Karpas-422 (cell line): ENCODE results near the gene PRPF18. TPM values are rescaled to one million over a fixed set of nuclear protein-coding genes. Genes with fewer than 3 reads are reported as not detected.
"Not testable (repeated sequence)": the region's sequence is repeated elsewhere in the genome, so short reads cannot be mapped to it uniquely, and the experiment has no call there.

Experiments
- DNase-seq: peaks from one replicate; pipeline ENCODE4 v3.0.0-alpha.2; 2015
- H2AFZ ChIP-seq: fragments of 200-600 bp; sonication (generic); 2 replicates; pipeline ENCODE4 v1.6.1; 2014; ENCODE audit warnings: antibody characterized with exemption, low read length, mixed read lengths
- H3K27ac ChIP-seq: fragments of 200-600 bp; sonication (generic); 2 replicates; pipeline ENCODE4 v1.5.1; 2014; ENCODE audit warnings: mild to moderate bottlenecking, low read length, moderate library complexity
- H3K27me3 ChIP-seq: fragments of 200-600 bp; sonication (generic); 2 replicates; pipeline ENCODE4 v1.6.1; 2014; ENCODE audit warnings: low read length, mixed read lengths
- H3K36me3 ChIP-seq: fragments of 200-600 bp; sonication (generic); 2 replicates; pipeline ENCODE4 v1.6.1; 2014; ENCODE audit warnings: low read length, mixed read lengths; ENCODE audit not compliant: insufficient read depth
- H3K4me1 ChIP-seq: fragments of 200-600 bp; sonication (generic); 2 replicates; pipeline ENCODE4 v1.6.1; 2014; ENCODE audit warnings: mild to moderate bottlenecking, low read length, mixed read lengths
- H3K4me2 ChIP-seq: fragments of 200-600 bp; sonication (generic); 2 replicates; pipeline ENCODE4 v1.6.1; 2014; ENCODE audit warnings: low read length, low read depth, mild to moderate bottlenecking; ENCODE audit not compliant: poor library complexity, severe bottlenecking
- H3K4me3 ChIP-seq: fragments of 200-600 bp; sonication (generic); 2 replicates; pipeline ENCODE4 v1.5.1; 2014; ENCODE audit warnings: mild to moderate bottlenecking, antibody characterized with exemption, low read length, mixed read lengths
- H3K79me2 ChIP-seq: fragments of 200-600 bp; sonication (generic); 2 replicates; pipeline ENCODE4 v1.6.1; 2014; ENCODE audit warnings: mild to moderate bottlenecking, low read length, mixed read lengths
- H3K9ac ChIP-seq: fragments of 200-600 bp; sonication (generic); 2 replicates; pipeline ENCODE4 v1.6.0; 2014; ENCODE audit warnings: low read length
- H3K9me2 ChIP-seq: fragments of 200-600 bp; sonication (generic), shearing (Covaris generic); replicated peaks from 2 replicates; pipeline ENCODE4 v1.6.0; 2014; ENCODE audit warnings: mild to moderate bottlenecking, low read length, moderate library complexity; ENCODE audit not compliant: insufficient read depth
- H3K9me3 ChIP-seq: fragments of 300-700, 200-600 bp; sonication (generic); 2 replicates; pipeline ENCODE4 v1.6.1; 2014; ENCODE audit warnings: low read length, mixed read lengths
- H4K20me1 ChIP-seq: fragments of 200-600 bp; sonication (generic); 2 replicates; pipeline ENCODE4 v1.6.1; 2014; ENCODE audit warnings: mild to moderate bottlenecking, antibody characterized with exemption, low read length, low read depth; ENCODE audit not compliant: insufficient read depth
- total RNA-seq: library from RNA; depleted of rRNA; stranded (reverse); fragments of >200 nt; shearing (Covaris generic); gene quantifications from 2 replicates; pipeline ENCODE4 v1.2.3, GENCODE V29; 2014; ENCODE audit warnings: low replicate concordance; rRNA removed

The PRPF18 gene, protein sequence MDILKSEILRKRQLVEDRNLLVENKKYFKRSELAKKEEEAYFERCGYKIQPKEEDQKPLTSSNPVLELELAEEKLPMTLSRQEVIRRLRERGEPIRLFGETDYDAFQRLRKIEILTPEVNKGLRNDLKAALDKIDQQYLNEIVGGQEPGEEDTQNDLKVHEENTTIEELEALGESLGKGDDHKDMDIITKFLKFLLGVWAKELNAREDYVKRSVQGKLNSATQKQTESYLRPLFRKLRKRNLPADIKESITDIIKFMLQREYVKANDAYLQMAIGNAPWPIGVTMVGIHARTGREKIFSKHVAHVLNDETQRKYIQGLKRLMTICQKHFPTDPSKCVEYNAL
- total RNA-seq: 22.7 and 23.2 TPM in 2 replicates

DNA sequence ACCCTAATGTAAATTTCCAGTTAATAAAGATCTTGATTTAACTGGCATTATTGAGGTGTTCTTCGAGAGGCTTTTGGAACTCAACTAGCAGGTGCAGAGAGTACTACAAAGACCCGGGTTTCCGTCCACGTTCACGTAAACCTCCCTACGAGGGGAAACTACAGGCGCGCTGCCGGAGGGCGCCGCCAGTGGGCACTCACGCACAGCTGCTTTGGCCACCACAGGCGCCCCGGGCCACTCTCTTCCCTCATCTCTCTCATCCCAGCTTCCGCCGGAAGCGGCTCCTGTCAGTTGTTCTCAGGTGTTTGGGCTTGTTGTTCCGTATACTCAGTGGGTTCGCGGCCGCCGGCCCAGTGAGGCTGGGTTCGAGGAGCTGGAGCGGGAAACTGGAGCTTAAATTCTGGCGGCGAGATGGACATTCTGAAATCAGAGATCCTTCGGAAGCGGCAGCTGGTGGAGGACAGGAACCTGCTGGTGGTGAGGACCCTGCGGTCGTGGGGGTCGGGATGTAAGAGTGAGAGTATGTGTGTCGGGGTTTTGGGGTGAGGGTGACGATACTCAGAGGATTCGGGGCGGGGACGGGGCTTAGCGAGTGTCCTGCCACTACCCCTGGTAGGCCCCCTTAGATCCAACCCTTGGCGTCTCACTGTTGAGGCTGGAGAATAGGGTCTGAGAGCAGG is at the start of gene PRPF18:
PRPF18 (plus strand) TSS at position 290 of the 680 bp plus-strand sequence; CDS start at position 412, 122 bp downstream.
- H3K4me3 ChIP-seq: peak within 1 kb of the TSS; percentile 100
- no peak within 1 kb of the TSS for H3K27ac ChIP-seq
- no peaks in the 10 kb centered on the region for H3K9me3 ChIP-seq
- H3K9me2 ChIP-seq: no peaks in the 10 kb centered on the region
- no peaks in the 10 kb centered on the region for H3K27me3 ChIP-seq
- peaks cover 44% of the 10 kb centered on the region for H3K79me2 ChIP-seq
- DNase-seq: peak; percentile 97
- peaks cover 26% of the 10 kb centered on the region for H3K4me1 ChIP-seq
- H3K4me2 ChIP-seq: peak within 1 kb of the TSS; percentile 98
- H3K36me3 ChIP-seq: no peaks in the 10 kb centered on the region
- peak within 1 kb of the TSS; percentile 94 for H3K9ac ChIP-seq
- peak within 1 kb of the TSS; percentile 96 for H2AFZ ChIP-seq
- peaks cover 8% of the 10 kb centered on the region; the same call in 1 of the 2 replicates for H4K20me1 ChIP-seq

DNA sequence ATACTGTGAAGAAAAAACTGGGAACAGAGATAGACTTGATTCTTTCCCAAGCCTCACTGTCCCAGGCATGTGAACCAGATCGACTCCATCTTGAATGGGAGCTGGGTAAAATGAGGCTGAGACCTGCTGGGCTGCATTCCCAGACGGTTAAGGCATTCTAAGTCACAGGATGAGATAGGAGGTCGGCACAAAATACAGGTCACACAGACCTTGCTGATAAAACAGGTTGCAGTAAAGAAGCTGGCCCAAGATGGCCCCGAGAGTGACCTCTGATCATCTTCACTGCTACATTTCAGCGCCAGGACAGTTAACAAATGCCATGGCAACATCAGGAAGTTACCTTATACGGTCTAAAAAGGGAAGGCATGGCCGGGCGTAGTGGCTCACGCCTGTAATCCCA is 48.8 kb upstream of the PRPF18 start:
- not testable (repeated sequence) for H3K9me3 ChIP-seq, H3K4me3 ChIP-seq, H3K27me3 ChIP-seq, H3K36me3 ChIP-seq, H3K79me2 ChIP-seq, H3K9ac ChIP-seq, H3K4me2 ChIP-seq, H3K27ac ChIP-seq, H3K9me2 ChIP-seq, H4K20me1 ChIP-seq, H2AFZ ChIP-seq, DNase-seq, H3K4me1 ChIP-seq

DNA sequence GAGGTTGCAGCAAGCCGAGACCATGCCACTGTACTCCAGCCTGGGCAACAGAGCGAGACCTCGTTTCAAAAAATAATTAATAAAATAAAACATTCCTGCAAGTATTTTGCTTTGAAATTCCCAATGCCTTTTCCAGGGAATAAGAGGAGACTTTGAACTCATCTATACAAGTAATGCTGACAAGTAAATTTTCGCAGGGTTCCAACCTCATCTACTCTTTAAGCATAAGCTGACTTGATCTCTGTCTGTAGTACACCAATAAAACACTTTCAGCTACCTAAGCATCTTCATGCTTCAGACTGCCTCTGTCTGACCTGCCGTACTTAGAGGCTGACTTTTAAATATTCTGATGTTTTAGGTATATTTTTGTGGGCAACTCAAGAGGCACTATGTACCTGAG is 44.2 kb upstream of the PRPF18 start:
- DNase-seq: no peak
- no peaks in the 10 kb centered on the region for H3K9me3 ChIP-seq
- no peaks in the 10 kb centered on the region for H3K4me1 ChIP-seq
- no peaks in the 10 kb centered on the region for H3K79me2 ChIP-seq
- no peak overlapping the region for H3K27ac ChIP-seq
- H2AFZ ChIP-seq: no peak overlapping the region
- H3K4me3 ChIP-seq: no peak overlapping the region
- H3K9ac ChIP-seq: no peak overlapping the region
- H4K20me1 ChIP-seq: no peaks in the 10 kb centered on the region
- H3K9me2 ChIP-seq: no peaks in the 10 kb centered on the region
- no peaks in the 10 kb centered on the region for H3K27me3 ChIP-seq
- H3K4me2 ChIP-seq: no peak overlapping the region
- H3K36me3 ChIP-seq: no peaks in the 10 kb centered on the region

DNA sequence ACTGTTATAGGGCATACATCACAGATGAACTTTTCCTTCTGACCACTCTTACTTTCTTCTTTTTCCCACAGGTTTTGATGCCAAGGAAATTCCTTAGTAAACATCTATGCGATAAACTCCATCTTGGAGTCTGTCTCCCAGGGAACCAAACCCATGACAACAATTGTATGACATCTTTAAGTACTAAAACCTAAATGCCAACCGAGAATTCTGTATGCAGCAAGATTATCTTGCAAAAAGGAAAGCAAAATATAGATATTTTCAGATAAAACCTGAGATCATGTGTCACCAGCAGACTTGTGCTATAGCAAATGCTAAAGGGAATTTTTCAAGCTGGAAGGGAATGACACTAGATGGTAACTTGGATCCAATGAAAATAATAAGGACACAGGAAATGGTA is 36.0 kb upstream of the PRPF18 start:
- Histone ChIP-seq H3K4me2 (no peak overlapping the region), H3K79me2 (no peaks in the 10 kb centered on the region), H4K20me1 (no peaks in the 10 kb centered on the region), H3K27ac (no peak overlapping the region), H3K27me3 (no peaks in the 10 kb centered on the region), H3K9ac (no peak overlapping the region), H3K36me3 (no peaks in the 10 kb centered on the region), H3K9me2 (no peaks in the 10 kb centered on the region), H3K9me3 (no peaks in the 10 kb centered on the region), H2AFZ (no peak overlapping the region), H3K4me1 (no peaks in the 10 kb centered on the region), H3K4me3 (no peak overlapping the region)
- DNase-seq: no peak

DNA sequence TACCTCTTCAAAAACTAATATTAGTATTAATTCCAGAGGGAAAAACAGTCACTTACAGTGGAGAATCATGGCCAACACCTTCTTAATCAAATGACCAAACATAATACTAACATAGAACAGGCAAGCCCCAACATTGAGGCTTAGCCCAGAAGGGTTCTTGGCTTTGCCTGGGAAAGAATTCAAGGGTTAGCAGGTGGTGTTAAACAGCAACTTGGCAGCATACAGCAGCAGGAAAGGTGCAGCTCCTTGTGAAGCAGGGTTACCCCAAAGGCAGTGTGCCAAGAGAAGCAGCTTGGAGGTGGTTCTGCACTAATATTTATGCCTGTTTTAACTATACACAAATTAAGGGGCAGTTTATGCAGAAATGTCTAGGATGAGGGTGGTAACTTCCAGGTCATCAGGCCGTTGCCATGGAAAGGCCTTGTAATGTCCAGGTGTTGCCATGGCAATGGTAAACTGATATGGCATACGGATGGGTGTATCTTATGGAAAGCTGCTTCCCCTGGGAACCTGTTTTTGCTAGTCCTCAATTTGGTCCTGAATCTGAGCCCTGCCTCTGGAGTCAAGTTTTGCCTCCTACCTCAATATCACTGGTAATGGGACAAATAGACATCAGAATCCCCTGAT is 30.8 kb upstream of the PRPF18 start:
- Histone ChIP-seq H3K9me2 (no peaks in the 10 kb centered on the region), H3K9me3 (no peaks in the 10 kb centered on the region), H3K4me3 (no peak overlapping the region), H3K4me2 (no peak overlapping the region), H3K36me3 (no peaks in the 10 kb centered on the region), H3K9ac (no peak overlapping the region), H3K27ac (no peak overlapping the region), H3K79me2 (no peaks in the 10 kb centered on the region), H2AFZ (no peak overlapping the region), H4K20me1 (no peaks in the 10 kb centered on the region), H3K4me1 (no peaks in the 10 kb centered on the region), H3K27me3 (no peaks in the 10 kb centered on the region)
- no peak for DNase-seq

DNA sequence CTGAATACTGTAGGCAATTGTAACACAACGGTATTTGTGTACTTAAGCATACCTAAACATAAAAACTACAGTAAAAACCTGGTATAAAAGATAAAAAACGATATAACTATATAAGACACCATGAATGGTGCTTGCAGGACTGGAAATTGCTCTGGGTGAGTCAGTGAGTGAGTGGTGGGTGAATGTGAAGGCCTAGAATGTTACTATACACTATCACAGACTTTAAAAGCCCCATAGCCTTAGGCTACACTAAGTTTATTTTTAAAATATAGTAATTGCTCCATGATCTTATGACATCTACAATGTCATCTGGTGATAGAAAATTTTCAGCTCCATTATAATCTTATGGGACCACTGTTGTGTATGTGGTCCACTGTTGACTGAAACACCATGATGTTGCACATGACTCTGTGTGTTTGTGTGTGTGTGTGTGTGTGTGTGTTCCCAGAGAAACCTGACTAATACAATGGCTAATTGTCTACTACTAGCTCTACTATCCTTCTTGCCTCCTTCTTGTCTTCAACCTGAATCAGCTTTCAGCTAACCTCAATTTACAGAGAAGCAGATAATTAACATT is 27.6 kb upstream of the PRPF18 start:
- H3K36me3 ChIP-seq: no peaks in the 10 kb centered on the region
- H3K27me3 ChIP-seq: no peaks in the 10 kb centered on the region
- no peak overlapping the region for H3K4me2 ChIP-seq
- no peak overlapping the region for H3K9ac ChIP-seq
- H4K20me1 ChIP-seq: no peaks in the 10 kb centered on the region
- no peaks in the 10 kb centered on the region for H3K79me2 ChIP-seq
- H3K4me3 ChIP-seq: no peak overlapping the region
- H3K4me1 ChIP-seq: no peaks in the 10 kb centered on the region
- H3K9me3 ChIP-seq: no peaks in the 10 kb centered on the region
- H3K27ac ChIP-seq: no peak overlapping the region
- DNase-seq: no peak
- no peak overlapping the region for H2AFZ ChIP-seq
- no peaks in the 10 kb centered on the region for H3K9me2 ChIP-seq

DNA sequence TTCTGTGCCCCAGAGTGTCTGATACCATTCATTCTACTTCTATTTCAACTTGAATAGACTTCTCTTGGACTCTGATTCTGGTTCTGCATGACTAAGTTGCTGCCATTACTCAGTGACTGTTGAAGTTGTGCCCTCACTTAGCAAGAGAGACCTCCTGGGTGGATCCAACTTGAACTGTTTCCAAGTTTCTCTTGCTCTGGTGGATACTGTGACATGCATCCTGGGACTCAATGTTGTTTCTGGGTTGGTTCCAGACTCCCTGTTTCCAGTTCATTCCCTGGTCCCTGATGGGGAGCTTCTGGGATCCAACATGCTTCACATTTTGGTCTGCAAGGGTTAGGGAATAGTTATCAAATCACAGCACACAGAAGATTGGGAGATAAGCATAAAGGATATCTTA is 26.2 kb upstream of the PRPF18 start:
- no peaks in the 10 kb centered on the region for H3K9me2 ChIP-seq
- H3K4me1 ChIP-seq: no peaks in the 10 kb centered on the region
- H3K9ac ChIP-seq: no peak overlapping the region
- no peak overlapping the region for H3K27ac ChIP-seq
- no peak overlapping the region for H3K4me2 ChIP-seq
- no peaks in the 10 kb centered on the region for H3K9me3 ChIP-seq
- H3K4me3 ChIP-seq: no peak overlapping the region
- DNase-seq: no peak
- H3K36me3 ChIP-seq: no peaks in the 10 kb centered on the region
- H2AFZ ChIP-seq: no peak overlapping the region
- no peaks in the 10 kb centered on the region for H4K20me1 ChIP-seq
- no peaks in the 10 kb centered on the region for H3K27me3 ChIP-seq
- no peaks in the 10 kb centered on the region for H3K79me2 ChIP-seq
